ENCODE data around the gene PDK1.
"Not testable (repeated sequence)": the region's sequence is repeated elsewhere in the genome, so short reads cannot be mapped to it uniquely, and the experiment has no call there.

The PDK1 gene

DNA sequence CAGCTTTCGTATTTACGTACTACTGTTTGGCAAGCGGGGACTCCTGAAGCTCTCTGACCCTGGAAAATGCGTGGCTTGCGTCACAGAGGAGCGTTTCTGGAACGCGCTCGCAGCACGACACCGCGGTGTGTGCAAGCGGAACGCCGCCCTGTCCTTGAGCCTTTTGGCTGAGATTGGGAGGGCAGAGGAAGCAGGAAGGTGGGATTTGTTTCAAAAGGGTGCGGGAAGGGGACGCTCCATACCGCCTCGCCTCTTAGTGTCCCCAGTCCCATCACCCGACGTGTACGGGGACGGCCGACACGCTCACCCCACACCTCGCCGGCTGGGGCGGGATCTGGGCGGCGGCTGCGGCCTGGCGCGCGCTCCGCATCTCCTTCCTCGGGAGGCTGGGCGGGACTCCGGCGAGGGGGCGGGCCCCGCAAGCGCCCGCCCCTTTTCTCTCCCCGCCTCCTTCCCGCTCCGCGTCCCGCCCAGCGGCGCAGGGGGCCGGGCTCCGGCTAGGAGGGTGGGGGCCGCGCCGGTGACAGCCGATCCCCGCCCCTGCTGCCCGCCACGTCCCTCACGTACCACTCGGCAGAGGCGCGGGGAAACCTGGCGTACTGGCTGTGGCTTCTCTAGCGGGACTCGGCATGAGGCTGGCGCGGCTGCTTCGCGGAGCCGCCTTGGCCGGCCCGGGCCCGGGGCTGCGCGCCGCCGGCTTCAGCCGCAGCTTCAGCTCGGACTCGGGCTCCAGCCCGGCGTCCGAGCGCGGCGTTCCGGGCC is at the start of gene PDK1:
TSS of gene PDK1 (plus strand) at position 569 of the 762 bp plus-strand sequence. CDS start at position 630, 61 bp downstream.
- Mint-ChIP-seq H3K27ac (peak within 1 kb of the TSS; percentile 99), H3K4me3 (peak within 1 kb of the TSS; percentile 99), H3K27me3 (ENCODE audit: low read depth) (no peaks in the 10 kb centered on the region), H3K9me3 (no peaks in the 10 kb centered on the region), H3K4me1 (ENCODE audit: low read depth) (peaks cover 54% of the 10 kb centered on the region), H3K36me3 (ENCODE audit: low read depth) (peaks cover 20% of the 10 kb centered on the region)

GRCh38 chr2:172507199-172507598 is 48.7 kb upstream of the PDK1 start:
- H3K4me1 Mint-ChIP-seq (ENCODE audit: low read depth): peaks cover 16% of the 10 kb centered on the region
- H3K36me3 Mint-ChIP-seq (ENCODE audit: low read depth): peaks cover 43% of the 10 kb centered on the region
- no peak overlapping the region for H3K4me3 Mint-ChIP-seq
- no peak overlapping the region for H3K27ac Mint-ChIP-seq
- H3K27me3 Mint-ChIP-seq (ENCODE audit: low read depth): no peaks in the 10 kb centered on the region
- peaks cover 10% of the 10 kb centered on the region for H3K9me3 Mint-ChIP-seq

GRCh38 chr2:172510088-172510487 is 45.8 kb upstream of the PDK1 start:
- Mint-ChIP-seq H3K27ac (peak overlapping the region; percentile 22), H3K4me3 (peak overlapping the region; percentile 7), H3K4me1 (ENCODE audit: low read depth) (peaks cover 16% of the 10 kb centered on the region), H3K36me3 (ENCODE audit: low read depth) (peaks cover 56% of the 10 kb centered on the region), H3K9me3 (peaks cover 31% of the 10 kb centered on the region), H3K27me3 (ENCODE audit: low read depth) (no peaks in the 10 kb centered on the region)

GRCh38 chr2:172510548-172510947 is 45.3 kb upstream of the PDK1 start:
- Mint-ChIP-seq H3K4me3 (peak overlapping the region; percentile 7), H3K27ac (peak overlapping the region; percentile 22), H3K4me1 (ENCODE audit: low read depth) (peaks cover 15% of the 10 kb centered on the region), H3K9me3 (peaks cover 31% of the 10 kb centered on the region), H3K36me3 (ENCODE audit: low read depth) (peaks cover 53% of the 10 kb centered on the region), H3K27me3 (ENCODE audit: low read depth) (no peaks in the 10 kb centered on the region)

DNA sequence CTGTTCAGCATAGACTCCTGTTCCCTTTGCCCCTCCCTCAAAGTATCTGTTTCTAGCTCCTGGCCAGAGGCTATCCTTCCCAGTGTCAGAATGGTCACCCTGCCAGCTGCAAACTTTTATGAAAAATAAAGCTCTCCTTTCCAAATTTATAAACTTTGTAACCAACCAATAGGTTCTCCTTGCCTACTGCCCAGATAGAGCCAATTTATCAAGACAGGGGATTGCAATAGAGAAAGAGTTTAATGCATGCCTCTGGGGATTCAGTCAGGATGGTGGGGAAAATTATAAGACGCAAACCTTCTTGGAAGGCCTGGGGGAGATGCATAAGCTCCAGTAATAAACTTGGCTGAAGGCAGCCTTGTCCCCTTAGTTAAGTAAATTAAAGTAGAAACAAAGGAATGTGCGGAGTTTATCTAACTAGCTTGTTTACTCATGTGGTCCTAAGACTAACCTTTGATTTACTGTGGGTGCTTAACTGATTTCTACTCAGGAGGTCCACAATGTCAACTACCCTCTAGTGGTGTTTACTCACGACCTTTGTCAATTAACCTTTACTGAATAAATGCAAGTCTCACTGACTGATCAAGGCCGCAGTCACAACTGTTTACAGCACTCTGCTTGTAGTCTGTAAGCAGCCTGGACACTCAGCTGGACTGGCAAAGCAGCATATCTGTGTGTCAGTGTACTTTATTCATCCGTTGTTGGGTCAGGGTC is 42.9 kb upstream of the PDK1 start:
- Mint-ChIP-seq H3K4me3 (no peak overlapping the region), H3K36me3 (ENCODE audit: low read depth) (peaks cover 48% of the 10 kb centered on the region), H3K9me3 (peaks cover 39% of the 10 kb centered on the region), H3K27me3 (ENCODE audit: low read depth) (no peaks in the 10 kb centered on the region), H3K4me1 (ENCODE audit: low read depth) (peaks cover 15% of the 10 kb centered on the region), H3K27ac (no peak overlapping the region)

DNA sequence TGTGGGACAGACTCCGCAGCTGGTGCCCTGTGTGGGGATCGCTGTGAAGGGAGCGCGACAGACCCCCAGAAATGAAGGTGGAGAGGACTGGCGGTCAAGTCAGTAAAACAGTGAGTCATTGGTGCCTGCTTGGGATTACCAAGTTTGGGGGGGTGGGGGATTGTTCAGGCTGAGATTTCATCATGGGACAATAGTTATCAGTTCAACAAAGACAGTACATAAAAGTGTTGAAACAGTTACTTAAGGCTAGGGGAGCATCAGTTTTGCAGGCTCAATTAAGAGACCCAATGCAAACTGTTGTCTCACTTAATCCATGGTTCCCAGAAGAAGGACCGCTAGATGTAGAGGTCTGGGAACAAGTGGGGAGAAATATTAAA is 42.4 kb upstream of the PDK1 start:
- H3K4me3 Mint-ChIP-seq: no peak overlapping the region

GRCh38 chr2:172513935-172514586 is 41.8 kb upstream of the PDK1 start:
- H3K4me1 Mint-ChIP-seq (ENCODE audit: low read depth): peaks cover 15% of the 10 kb centered on the region

More for the DNA sequence above, 42.4 kb upstream of the PDK1 start:
- Mint-ChIP-seq H3K4me1 (ENCODE audit: low read depth) (peaks cover 15% of the 10 kb centered on the region), H3K27ac (no peak overlapping the region), H3K36me3 (ENCODE audit: low read depth) (peaks cover 43% of the 10 kb centered on the region), H3K9me3 (peaks cover 44% of the 10 kb centered on the region), H3K27me3 (ENCODE audit: low read depth) (no peaks in the 10 kb centered on the region)

DNA sequence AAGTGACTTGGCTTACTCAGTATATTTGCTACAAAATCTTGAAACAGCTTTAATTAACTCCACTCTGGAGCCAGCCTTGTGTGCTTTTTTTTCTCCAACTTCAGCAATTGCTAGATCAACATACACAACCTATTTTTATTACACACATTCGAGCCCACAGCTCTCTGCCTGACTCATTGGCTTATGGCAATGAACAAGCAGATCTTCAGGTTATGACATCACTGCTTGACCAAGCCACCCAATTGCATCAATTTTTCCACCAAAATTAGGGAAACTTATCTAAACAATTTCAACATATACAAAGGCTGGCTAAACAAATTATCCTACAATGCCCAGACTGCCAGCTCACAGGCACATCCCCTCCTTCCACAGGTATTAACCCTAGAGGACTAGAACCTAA is 39.6 kb upstream of the PDK1 start:
- no peaks in the 10 kb centered on the region for H3K27me3 Mint-ChIP-seq (ENCODE audit: low read depth)

More at GRCh38 chr2:172513935-172514586, 41.8 kb upstream of the PDK1 start:
- H3K27me3 Mint-ChIP-seq (ENCODE audit: low read depth): no peaks in the 10 kb centered on the region
- peaks cover 41% of the 10 kb centered on the region for H3K36me3 Mint-ChIP-seq (ENCODE audit: low read depth)
- no peak overlapping the region for H3K27ac Mint-ChIP-seq
- peaks cover 49% of the 10 kb centered on the region for H3K9me3 Mint-ChIP-seq
- no peak overlapping the region for H3K4me3 Mint-ChIP-seq

DNA sequence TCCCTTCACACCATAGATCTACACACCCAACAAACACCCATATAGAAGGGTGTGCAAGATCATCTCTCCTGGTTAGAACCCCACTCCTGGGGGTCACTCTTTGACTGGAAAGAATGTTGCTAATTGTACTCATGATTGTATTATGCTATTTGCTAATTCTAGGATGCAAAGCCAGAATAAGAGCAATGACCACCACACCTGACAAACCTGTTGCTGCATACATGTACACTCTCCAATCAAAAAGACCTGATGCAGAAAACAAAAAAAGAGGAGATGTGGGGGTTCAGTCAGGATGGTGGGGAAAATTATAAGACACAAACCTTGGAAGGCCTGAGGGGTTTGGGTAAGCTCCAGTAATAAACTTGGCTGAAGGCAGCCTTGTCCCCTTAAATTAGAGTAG is 36.9 kb upstream of the PDK1 start:
- Mint-ChIP-seq H3K4me1 (ENCODE audit: low read depth) (no peaks in the 10 kb centered on the region), H3K36me3 (ENCODE audit: low read depth) (peaks cover 18% of the 10 kb centered on the region), H3K9me3 (peaks cover 44% of the 10 kb centered on the region), H3K27ac (no peak overlapping the region), H3K4me3 (no peak overlapping the region), H3K27me3 (ENCODE audit: low read depth) (no peaks in the 10 kb centered on the region)

More for the DNA sequence above, 39.6 kb upstream of the PDK1 start:
- Mint-ChIP-seq H3K4me3 (no peak overlapping the region), H3K27ac (no peak overlapping the region), H3K36me3 (ENCODE audit: low read depth) (peaks cover 38% of the 10 kb centered on the region), H3K4me1 (ENCODE audit: low read depth) (peaks cover 4% of the 10 kb centered on the region), H3K9me3 (peaks cover 64% of the 10 kb centered on the region)

GRCh38 chr2:172525601-172526000 is 30.3 kb upstream of the PDK1 start:
- no peak overlapping the region for H3K4me3 Mint-ChIP-seq
- H3K36me3 Mint-ChIP-seq (ENCODE audit: low read depth): peaks cover 27% of the 10 kb centered on the region
- H3K27me3 Mint-ChIP-seq (ENCODE audit: low read depth): no peaks in the 10 kb centered on the region
- no peak overlapping the region for H3K27ac Mint-ChIP-seq
- peaks cover 54% of the 10 kb centered on the region for H3K9me3 Mint-ChIP-seq
- no peaks in the 10 kb centered on the region for H3K4me1 Mint-ChIP-seq (ENCODE audit: low read depth)

- H3K27me3 Mint-ChIP-seq (ENCODE audit: low read depth): no peaks in the 10 kb centered on the region
- H3K27ac Mint-ChIP-seq: no peak overlapping the region
- H3K4me3 Mint-ChIP-seq: no peak overlapping the region
- H3K9me3 Mint-ChIP-seq: peaks cover 64% of the 10 kb centered on the region
- H3K4me1 Mint-ChIP-seq (ENCODE audit: low read depth): no peaks in the 10 kb centered on the region
- H3K36me3 Mint-ChIP-seq (ENCODE audit: low read depth): peaks cover 42% of the 10 kb centered on the region
Observed at GRCh38 chr2:172531309-172531708, 24.6 kb upstream of the PDK1 start.

DNA sequence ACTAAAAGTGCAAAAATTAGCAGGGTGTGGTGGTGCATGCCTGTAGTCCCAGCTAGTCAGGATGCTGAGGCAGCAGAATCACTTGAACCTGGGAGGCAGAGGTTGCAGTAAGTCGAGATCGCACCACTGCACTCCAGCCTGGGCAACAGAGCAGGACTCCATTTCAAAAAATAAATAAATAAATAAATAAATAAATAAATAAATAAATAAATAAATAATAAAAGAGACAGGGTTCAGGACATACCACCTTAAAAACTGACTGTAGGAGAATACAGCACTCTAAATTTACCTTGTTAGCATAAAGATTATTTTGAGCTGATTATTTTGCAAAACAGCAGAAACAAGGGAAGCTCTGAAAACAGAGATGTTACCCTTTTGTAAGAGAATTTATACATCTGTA is 23.4 kb upstream of the PDK1 start:
- peaks cover 65% of the 10 kb centered on the region for H3K9me3 Mint-ChIP-seq

GRCh38 chr2:172533687-172534086 is 22.2 kb upstream of the PDK1 start:
- Mint-ChIP-seq H3K9me3 (peaks cover 55% of the 10 kb centered on the region), H3K4me3 (no peak overlapping the region), H3K27ac (no peak overlapping the region), H3K27me3 (ENCODE audit: low read depth) (no peaks in the 10 kb centered on the region), H3K36me3 (ENCODE audit: low read depth) (peaks cover 43% of the 10 kb centered on the region), H3K4me1 (ENCODE audit: low read depth) (no peaks in the 10 kb centered on the region)

More for the DNA sequence above, 23.4 kb upstream of the PDK1 start:
- H3K27me3 Mint-ChIP-seq (ENCODE audit: low read depth); H3K4me1 Mint-ChIP-seq (ENCODE audit: low read depth); H3K4me3 Mint-ChIP-seq; H3K27ac Mint-ChIP-seq: not testable (repeated sequence)
- peaks cover 44% of the 10 kb centered on the region for H3K36me3 Mint-ChIP-seq (ENCODE audit: low read depth)

DNA sequence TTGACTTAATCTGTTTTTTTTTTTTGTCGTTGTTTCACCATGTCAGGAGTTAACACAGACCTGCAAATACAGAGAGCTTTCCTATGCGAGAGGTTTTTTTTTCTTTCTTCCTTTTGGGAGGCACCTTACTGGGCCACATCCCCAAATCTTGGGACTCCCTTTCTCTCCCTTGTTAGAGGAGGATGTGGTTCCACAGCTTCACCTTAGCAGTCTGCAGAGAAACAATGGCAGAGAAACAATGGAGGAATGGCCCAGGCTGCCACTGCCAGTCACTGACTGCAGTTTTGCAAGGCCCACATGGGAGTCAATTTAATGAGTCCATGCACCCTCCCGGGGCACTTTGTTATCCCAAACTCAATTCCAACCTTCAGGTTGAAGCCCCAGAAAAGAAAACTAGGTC is 20.8 kb upstream of the PDK1 start:
- no peak overlapping the region for H3K4me3 Mint-ChIP-seq
- H3K27me3 Mint-ChIP-seq (ENCODE audit: low read depth): no peaks in the 10 kb centered on the region
- H3K4me1 Mint-ChIP-seq (ENCODE audit: low read depth): no peaks in the 10 kb centered on the region
- H3K9me3 Mint-ChIP-seq: peaks cover 56% of the 10 kb centered on the region
- no peak overlapping the region for H3K27ac Mint-ChIP-seq
- peaks cover 37% of the 10 kb centered on the region for H3K36me3 Mint-ChIP-seq (ENCODE audit: low read depth)
